Measurements from ENCODE around the gene DNAJC22. TPM values are rescaled to one million over a fixed set of nuclear protein-coding genes. Genes with fewer than 3 reads are reported as not detected.
A peak's percentile ranks its signal among the peaks of the same experiment; 100 is the strongest.

The DNAJC22 gene
- total RNA-seq, 2 experiments from 2014 or later = 0.10 TPM; not detected in 1

- intact Hi-C loops (cut with micrococcal nuclease) = loop anchor here (1.0 kb wide), 1 partner anchor 59 kb away; no protein-coding TSS in a partner anchor
- H3K4me1 Mint-ChIP-seq (ENCODE audit: low read depth) = peaks cover 37% of the 10 kb centered on the region
Observed at GRCh38 chr12:49347311-49348193, 864 bp downstream of the DNAJC22 start.

GRCh38 chr12:49348781-49349180, 2.1 kb downstream of the DNAJC22 start:
- intact Hi-C loops (cut with micrococcal nuclease) = no loop called here
- POLR2A ChIA-PET = no interaction called here
- Mint-ChIP-seq H3K9me3 (no peaks in the 10 kb centered on the region), H3K27ac (no peak overlapping the region), H3K4me1 (ENCODE audit: low read depth) (peaks cover 26% of the 10 kb centered on the region), H3K36me3 (no peaks in the 10 kb centered on the region), H3K4me3 (no peak overlapping the region), H3K27me3 (peaks cover 46% of the 10 kb centered on the region)
- DNase-seq = no peak
- CTCF ChIA-PET = interaction anchor here (1.0 to 6.5 kb wide), 11 partner anchors 10 to 219 kb away, joined by 3 to 149 read pairs (median 38); partner anchors contain the start of genes C1QL4, MCRS1, PRPH and SPATS2

More at GRCh38 chr12:49347311-49348193, 864 bp downstream of the DNAJC22 start:
- Mint-ChIP-seq H3K36me3 (no peaks in the 10 kb centered on the region), H3K27ac (no peak overlapping the region), H3K9me3 (no peaks in the 10 kb centered on the region), H3K27me3 (peaks cover 56% of the 10 kb centered on the region), H3K4me3 (peak overlapping the region; percentile 36)
- ChIA-PET POLR2A (interaction anchor here (0.6 to 1.6 kb wide), 2 partner anchors 19 to 277 kb away, joined by 3 to 10 read pairs; partner anchors contain the start of gene SPATS2), CTCF (interaction anchor here (0.6 to 6.5 kb wide), 40 partner anchors 8 to 769 kb away, joined by 3 to 149 read pairs (median 4); partner anchors contain the start of genes C1QL4, MCRS1, PRPH and SPATS2)
- DNase-seq = peak; percentile 82

- H3K27me3 Mint-ChIP-seq = peaks cover 42% of the 10 kb centered on the region
- H3K4me1 Mint-ChIP-seq (ENCODE audit: low read depth) = peaks cover 21% of the 10 kb centered on the region
- DNase-seq = no peak
- POLR2A ChIA-PET = no interaction called here
- intact Hi-C loops (cut with micrococcal nuclease) = no loop called here
- H3K27ac Mint-ChIP-seq = no peak overlapping the region
- no peaks in the 10 kb centered on the region for H3K36me3 Mint-ChIP-seq
- CTCF ChIA-PET = interaction anchor here (0.8 to 6.5 kb wide), 8 partner anchors 9 to 165 kb away, joined by 3 to 149 read pairs (median 42); partner anchors contain the start of genes C1QL4, PRPH and SPATS2
- H3K9me3 Mint-ChIP-seq = no peaks in the 10 kb centered on the region
- H3K4me3 Mint-ChIP-seq = no peak overlapping the region
Observed at GRCh38 chr12:49349266-49349665, 2.6 kb downstream of the DNAJC22 start.

GRCh38 chr12:49352351-49352750, 5.7 kb downstream of the DNAJC22 start:
- H3K4me3 Mint-ChIP-seq = no peak overlapping the region
- ChIA-PET POLR2A (no interaction called here), CTCF (interaction anchor here (0.5 to 1.6 kb wide), 8 partner anchors 10 to 177 kb away, joined by 3 to 12 read pairs (median 4); partner anchors contain the start of gene PRPH)
- H3K4me1 Mint-ChIP-seq (ENCODE audit: low read depth) = peaks cover 2% of the 10 kb centered on the region
- H3K36me3 Mint-ChIP-seq = no peaks in the 10 kb centered on the region
- intact Hi-C loops (cut with micrococcal nuclease) = no loop called here
- peaks cover 25% of the 10 kb centered on the region for H3K27me3 Mint-ChIP-seq
- H3K9me3 Mint-ChIP-seq = no peaks in the 10 kb centered on the region
- H3K27ac Mint-ChIP-seq = no peak overlapping the region
- no peak for DNase-seq

GRCh38 chr12:49355913-49356312, 9.2 kb downstream of the DNAJC22 start:
- Mint-ChIP-seq H3K9me3 (no peaks in the 10 kb centered on the region), H3K27ac (no peak overlapping the region), H3K4me1 (ENCODE audit: low read depth) (peaks cover 5% of the 10 kb centered on the region), H3K27me3 (peaks cover 21% of the 10 kb centered on the region), H3K36me3 (no peaks in the 10 kb centered on the region), H3K4me3 (no peak overlapping the region)
- ChIA-PET POLR2A (no interaction called here), CTCF (interaction anchor here (0.6 to 6.8 kb wide), 4 partner anchors 8 to 223 kb away, joined by 3 to 98 read pairs (median 9); partner anchors contain the start of genes DNAJC22 and SPATS2)
- DNase-seq = no peak
- intact Hi-C loops (cut with micrococcal nuclease) = loop anchor here (5.0 kb wide), 1 partner anchor 351 kb away; the partner anchor contains the start of gene FMNL3

- no peak for DNase-seq
- ChIA-PET CTCF (interaction anchor here (0.5 to 11.5 kb wide), 26 partner anchors 9 to 391 kb away, joined by 3 to 428 read pairs (median 7); partner anchors contain the start of genes DNAJC22, PRPH, SPATS2 and TROAP), POLR2A (interaction anchor here (0.6 to 1.2 kb wide), 4 partner anchors 10 to 157 kb away, joined by 3 to 6 read pairs (median 4); partner anchors contain the start of gene SPATS2)
- H3K27ac Mint-ChIP-seq = no peak overlapping the region
- H3K4me1 Mint-ChIP-seq (ENCODE audit: low read depth) = peaks cover 5% of the 10 kb centered on the region
- H3K9me3 Mint-ChIP-seq = no peaks in the 10 kb centered on the region
- no peaks in the 10 kb centered on the region for H3K36me3 Mint-ChIP-seq
- no peak overlapping the region for H3K4me3 Mint-ChIP-seq
- H3K27me3 Mint-ChIP-seq = peaks cover 21% of the 10 kb centered on the region
- intact Hi-C loops (cut with micrococcal nuclease) = loop anchor here (5.0 kb wide), 1 partner anchor 350 kb away; the partner anchor contains the start of gene FMNL3
Observed at GRCh38 chr12:49357103-49357678, 10.5 kb downstream of the DNAJC22 start.

- POLR2A ChIA-PET = interaction anchor here (0.8 to 1.6 kb wide), 3 partner anchors 8 to 155 kb away, joined by 3 to 14 read pairs (median 5); partner anchors contain the start of gene SPATS2
- CTCF ChIA-PET = interaction anchor here (0.6 to 11.5 kb wide), 65 partner anchors 8 to 1160 kb away, joined by 3 to 428 read pairs (median 5); partner anchors contain the start of genes DNAJC22, FAIM2, KCNH3 and PRPF40B
- Mint-ChIP-seq H3K9me3 (no peaks in the 10 kb centered on the region), H3K4me3 (no peak overlapping the region), H3K27me3 (peaks cover 21% of the 10 kb centered on the region), H3K27ac (no peak overlapping the region), H3K36me3 (no peaks in the 10 kb centered on the region), H3K4me1 (ENCODE audit: low read depth) (peaks cover 5% of the 10 kb centered on the region)
- DNase-seq = peak; percentile 69
- intact Hi-C loops (cut with micrococcal nuclease) = loop anchor here (1.0 to 5.0 kb wide), 3 partner anchors 156 to 349 kb away; partner anchors contain the start of gene FMNL3
Observed at GRCh38 chr12:49358483-49359141, 11.9 kb downstream of the DNAJC22 start.

- intact Hi-C loops (cut with micrococcal nuclease) = loop anchor here (5.0 kb wide), 1 partner anchor 348 kb away; the partner anchor contains the start of gene FMNL3
- DNase-seq = no peak
- POLR2A ChIA-PET = no interaction called here
- peaks cover 21% of the 10 kb centered on the region for H3K27me3 Mint-ChIP-seq
- no peak overlapping the region for H3K4me3 Mint-ChIP-seq
- CTCF ChIA-PET = interaction anchor here (1.0 to 11.5 kb wide), 18 partner anchors 7 to 262 kb away, joined by 3 to 428 read pairs (median 14); partner anchors contain the start of genes DNAJC22, KCNH3, PRPH and SPATS2
- H3K4me1 Mint-ChIP-seq (ENCODE audit: low read depth) = peaks cover 5% of the 10 kb centered on the region
- no peaks in the 10 kb centered on the region for H3K36me3 Mint-ChIP-seq
- no peak overlapping the region for H3K27ac Mint-ChIP-seq
- H3K9me3 Mint-ChIP-seq = no peaks in the 10 kb centered on the region
Observed at GRCh38 chr12:49359671-49360070, 13.0 kb downstream of the DNAJC22 start.

- DNase-seq = no peak
- POLR2A ChIA-PET = no interaction called here
- Mint-ChIP-seq H3K4me3 (no peak overlapping the region), H3K9me3 (no peaks in the 10 kb centered on the region), H3K27ac (no peak overlapping the region), H3K36me3 (no peaks in the 10 kb centered on the region), H3K4me1 (ENCODE audit: low read depth) (peaks cover 10% of the 10 kb centered on the region), H3K27me3 (peaks cover 16% of the 10 kb centered on the region)
- intact Hi-C loops (cut with micrococcal nuclease) = no loop called here
- CTCF ChIA-PET = interaction anchor here (1.3 to 11.5 kb wide), 2 partner anchors 40 to 151 kb away, joined by 3 to 428 read pairs; no protein-coding TSS in a partner anchor
Observed at GRCh38 chr12:49362077-49362476, 15.4 kb downstream of the DNAJC22 start.

GRCh38 chr12:49364989-49365388, 18.3 kb downstream of the DNAJC22 start:
- Mint-ChIP-seq H3K4me3 (no peak overlapping the region), H3K27me3 (peaks cover 4% of the 10 kb centered on the region), H3K4me1 (ENCODE audit: low read depth) (peaks cover 22% of the 10 kb centered on the region), H3K27ac (no peak overlapping the region), H3K9me3 (no peaks in the 10 kb centered on the region), H3K36me3 (no peaks in the 10 kb centered on the region)
- no peak for DNase-seq
- ChIA-PET POLR2A (interaction anchor here (0.5 kb wide), 1 partner anchor 123 kb away, joined by 3 read pairs; no protein-coding TSS in a partner anchor), CTCF (interaction anchor here (0.7 to 11.5 kb wide), 6 partner anchors 8 to 148 kb away, joined by 3 to 428 read pairs (median 18); partner anchors contain the start of gene DNAJC22)
- intact Hi-C loops (cut with micrococcal nuclease) = loop anchor here (5.0 kb wide), 2 partner anchors 87 to 257 kb away; partner anchors contain the start of gene PRPF40B
